HG02981 (cell line): ENCODE results near the gene NOX5.
"Not testable (repeated sequence)": the region's sequence is repeated elsewhere in the genome, so short reads cannot be mapped to it uniquely, and the experiment has no call there.

Experiments used
- ATAC-seq: cut with Tn5 transposase; IDR thresholded peaks from one replicate; pipeline ENCODE4 v1.9.1; 2021; ENCODE audit warnings: mild to moderate bottlenecking, moderate library complexity; ENCODE audit not compliant: unreplicated experiment

NOX5 gene, protein sequence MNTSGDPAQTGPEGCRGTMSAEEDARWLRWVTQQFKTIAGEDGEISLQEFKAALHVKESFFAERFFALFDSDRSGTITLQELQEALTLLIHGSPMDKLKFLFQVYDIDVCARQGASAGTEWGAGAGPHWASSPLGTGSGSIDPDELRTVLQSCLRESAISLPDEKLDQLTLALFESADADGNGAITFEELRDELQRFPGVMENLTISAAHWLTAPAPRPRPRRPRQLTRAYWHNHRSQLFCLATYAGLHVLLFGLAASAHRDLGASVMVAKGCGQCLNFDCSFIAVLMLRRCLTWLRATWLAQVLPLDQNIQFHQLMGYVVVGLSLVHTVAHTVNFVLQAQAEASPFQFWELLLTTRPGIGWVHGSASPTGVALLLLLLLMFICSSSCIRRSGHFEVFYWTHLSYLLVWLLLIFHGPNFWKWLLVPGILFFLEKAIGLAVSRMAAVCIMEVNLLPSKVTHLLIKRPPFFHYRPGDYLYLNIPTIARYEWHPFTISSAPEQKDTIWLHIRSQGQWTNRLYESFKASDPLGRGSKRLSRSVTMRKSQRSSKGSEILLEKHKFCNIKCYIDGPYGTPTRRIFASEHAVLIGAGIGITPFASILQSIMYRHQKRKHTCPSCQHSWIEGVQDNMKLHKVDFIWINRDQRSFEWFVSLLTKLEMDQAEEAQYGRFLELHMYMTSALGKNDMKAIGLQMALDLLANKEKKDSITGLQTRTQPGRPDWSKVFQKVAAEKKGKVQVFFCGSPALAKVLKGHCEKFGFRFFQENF

DNA sequence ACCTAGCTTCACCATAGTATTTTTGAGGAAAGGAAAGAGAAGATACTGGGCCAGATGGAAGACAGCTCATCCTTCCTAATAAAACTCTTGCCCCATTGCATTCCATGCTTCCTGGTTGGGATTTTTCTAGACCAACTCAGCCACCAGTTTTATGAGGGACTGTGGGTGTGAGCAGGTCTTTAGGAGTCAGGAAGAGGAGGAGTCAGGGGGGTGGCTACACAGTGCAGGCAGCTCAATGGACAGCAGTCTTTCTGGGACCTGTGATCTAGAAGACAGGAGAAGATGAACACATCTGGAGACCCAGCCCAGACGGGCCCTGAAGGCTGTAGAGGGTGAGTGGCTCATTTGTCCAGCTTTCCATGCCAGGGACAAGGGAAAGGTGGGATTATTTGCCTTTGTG, at the start of gene NOX5:
Gene NOX5, plus strand, starts transcription at position 242 of the 400 bp plus-strand sequence. Its CDS starts 41 bp downstream, at position 283.
- no peak for ATAC-seq

DNA sequence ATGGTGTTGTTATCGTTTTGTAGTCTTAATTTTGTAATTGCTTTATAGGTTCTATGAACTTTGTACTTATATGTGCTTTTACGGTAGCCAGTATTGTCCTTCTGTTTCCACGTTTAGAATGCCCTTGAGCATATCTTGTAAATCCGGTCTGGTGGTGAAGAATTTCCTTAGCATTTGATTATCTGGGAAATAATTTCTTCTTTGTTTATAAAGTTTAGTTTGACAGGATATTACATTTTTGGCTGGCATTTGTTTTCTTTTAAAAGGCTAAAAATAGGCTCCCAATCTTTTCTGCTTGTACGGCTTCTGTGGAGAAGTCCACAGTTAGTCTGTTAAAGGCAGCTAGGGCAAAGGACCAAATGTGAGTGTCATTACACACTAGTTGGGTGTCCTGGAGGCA, 47.5 kb upstream of the NOX5 start:
- no peak for ATAC-seq

DNA sequence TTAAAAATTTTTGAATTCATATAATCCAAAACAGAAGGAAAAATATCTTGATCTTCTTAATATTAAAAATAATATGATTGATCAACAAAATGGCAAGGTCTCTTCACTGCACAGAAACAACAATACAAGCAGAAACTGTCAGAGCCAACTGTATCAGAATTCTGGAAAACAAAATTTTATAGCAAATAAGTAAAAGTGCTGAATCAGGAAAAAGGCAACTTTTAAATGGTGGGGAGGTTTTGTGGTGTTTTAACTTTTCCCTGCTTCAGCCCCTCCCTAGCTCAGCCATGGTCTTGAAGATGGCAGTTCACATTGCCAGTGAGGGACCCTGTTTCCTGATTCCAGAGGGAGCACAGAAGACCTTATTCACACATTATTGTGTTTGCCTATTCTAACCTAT, 46.5 kb upstream of the NOX5 start:
- no peak for ATAC-seq

DNA sequence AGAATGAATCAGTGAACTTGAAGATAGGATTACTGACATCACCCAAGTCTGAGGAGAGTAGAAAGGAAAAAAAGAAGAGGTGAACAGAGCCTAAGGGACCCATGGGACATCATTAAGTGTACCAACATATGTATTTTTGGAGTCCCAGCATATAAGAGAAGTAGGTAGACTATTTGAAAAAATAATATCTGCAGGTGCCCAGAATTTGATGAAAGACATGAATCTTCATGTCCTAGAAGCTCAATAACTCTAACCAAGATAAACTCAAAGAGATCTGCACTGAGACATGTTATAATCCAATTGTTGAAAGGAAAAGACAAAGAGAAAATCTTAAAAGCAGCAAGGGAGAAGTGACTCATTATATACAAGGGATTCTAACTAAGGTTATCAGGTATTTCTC, 45.2 kb upstream of the NOX5 start:
- ATAC-seq = no peak

DNA sequence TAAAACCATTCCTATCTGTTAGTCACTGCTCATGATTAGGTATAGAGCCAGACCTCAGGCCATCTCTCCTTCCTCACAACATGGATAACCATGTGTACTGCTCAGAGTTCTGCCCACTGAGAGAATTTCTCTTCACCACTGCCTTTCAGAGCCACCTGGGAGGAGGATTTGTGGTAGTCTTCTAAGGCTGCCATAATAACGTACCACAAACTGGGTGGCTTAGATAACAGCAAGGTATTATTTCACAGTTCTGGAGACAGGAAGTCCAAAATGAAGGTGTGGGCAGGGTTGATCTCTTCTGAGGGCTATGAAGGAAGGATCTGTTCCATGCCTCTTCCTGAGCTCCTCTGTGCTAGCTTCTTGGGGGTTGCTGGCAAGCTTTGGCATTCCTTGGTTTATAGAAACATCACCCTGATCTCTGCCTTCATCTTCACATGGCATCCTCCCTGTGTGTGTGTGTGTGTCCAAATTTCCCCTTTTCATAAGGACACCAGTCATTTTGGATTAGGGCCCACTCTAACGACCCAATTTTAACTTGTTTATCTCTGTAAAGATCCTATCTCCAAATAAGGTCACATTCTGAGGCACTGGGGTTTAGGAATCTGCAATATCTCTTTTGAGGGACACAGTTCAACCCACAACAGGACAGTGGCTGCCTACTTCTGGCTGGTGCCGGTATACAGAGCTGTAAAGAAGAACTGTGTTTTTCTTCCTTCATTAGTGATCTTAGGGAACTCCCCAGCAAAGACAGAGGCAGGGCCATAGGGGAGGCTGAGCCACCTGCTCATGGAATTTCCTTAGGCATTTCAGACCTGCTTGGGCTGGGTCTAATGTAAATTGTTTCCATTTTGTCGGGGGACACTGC, 42.1 kb upstream of the NOX5 start:
- no peak for ATAC-seq

DNA sequence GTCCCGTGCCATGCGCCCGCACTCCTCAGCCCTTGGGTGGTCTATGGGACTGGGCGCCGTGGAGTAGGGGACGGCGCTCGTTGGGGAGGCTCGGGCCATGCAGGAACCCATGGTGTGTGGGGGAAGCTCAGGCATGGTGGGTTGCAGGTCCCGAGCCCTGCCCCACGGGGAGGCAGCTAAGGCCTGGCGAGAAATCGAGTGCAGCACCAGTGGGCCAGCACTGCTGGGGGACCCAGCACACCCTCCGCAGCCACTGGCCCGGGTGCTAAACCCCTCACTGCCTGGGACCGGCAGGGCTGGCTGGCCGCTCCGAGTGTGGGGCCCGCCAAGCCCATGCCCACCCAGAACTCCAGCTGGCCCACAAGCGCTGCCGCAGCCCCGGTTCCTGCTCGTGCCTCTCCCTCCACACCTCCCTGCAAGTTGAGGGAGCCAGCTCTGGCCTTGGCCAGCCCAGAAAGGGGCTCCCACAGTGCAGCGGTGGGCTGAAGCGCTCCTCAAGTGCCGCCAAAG, 38.8 kb upstream of the NOX5 start:
- ATAC-seq = not testable (repeated sequence)

DNA sequence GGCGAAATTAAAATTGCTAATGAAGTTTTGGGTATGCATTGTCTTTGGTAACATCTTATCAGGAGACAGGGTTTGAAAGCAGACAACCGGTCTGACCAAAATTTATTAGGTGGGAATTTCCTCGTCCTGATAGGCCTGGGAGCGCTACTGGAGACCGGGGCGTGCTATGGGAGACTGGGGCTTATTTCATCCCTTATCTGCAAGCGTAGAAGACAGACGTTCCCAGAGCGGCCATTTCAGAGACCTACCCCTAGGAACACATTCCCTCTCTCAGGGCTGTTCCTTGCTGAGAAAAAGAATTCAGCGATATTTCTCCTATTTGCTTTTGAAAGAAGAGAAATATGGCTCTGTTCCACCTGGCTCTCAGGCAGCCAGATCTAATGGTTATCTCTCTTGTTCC, 37.1 kb upstream of the NOX5 start:
- ATAC-seq = not testable (repeated sequence)

DNA sequence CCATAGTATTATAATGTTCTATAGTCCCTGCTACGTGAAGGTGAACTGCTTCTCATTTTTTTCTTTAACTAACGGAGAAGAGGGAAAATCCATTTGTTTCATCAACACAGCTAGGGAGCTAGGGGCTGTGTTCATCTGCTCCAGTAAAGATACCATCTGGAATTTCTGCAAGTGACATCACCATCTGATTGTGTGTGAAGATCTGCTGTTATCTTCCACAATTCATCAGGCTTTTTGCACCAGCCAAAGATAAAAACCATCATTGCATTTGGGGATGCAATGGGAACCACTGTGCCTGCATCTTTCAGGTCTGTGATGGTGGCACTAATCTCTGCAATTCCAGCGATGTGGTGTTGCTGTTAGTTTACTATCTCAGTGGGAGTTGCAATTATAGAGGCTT, 35.5 kb upstream of the NOX5 start:
- ATAC-seq = no peak

DNA sequence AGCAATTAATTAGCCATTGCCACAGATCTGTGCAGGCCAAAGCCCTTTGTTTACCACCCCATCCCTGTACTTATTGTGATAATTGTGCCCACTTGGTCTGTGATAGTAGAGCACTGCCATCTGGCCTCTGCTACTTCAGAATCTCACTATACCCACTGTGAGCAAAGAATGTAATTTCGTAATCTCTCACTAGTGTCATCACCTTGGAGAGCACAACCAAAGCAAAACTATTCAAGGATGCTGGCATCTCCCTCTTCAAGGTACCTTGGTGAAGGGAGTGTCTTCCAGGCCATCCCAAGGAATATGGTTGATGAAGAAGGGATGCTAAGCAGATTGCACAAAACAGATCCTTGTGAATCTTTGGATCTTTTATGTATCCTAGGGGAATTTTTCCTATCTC, 34.7 kb upstream of the NOX5 start:
- ATAC-seq = no peak

DNA sequence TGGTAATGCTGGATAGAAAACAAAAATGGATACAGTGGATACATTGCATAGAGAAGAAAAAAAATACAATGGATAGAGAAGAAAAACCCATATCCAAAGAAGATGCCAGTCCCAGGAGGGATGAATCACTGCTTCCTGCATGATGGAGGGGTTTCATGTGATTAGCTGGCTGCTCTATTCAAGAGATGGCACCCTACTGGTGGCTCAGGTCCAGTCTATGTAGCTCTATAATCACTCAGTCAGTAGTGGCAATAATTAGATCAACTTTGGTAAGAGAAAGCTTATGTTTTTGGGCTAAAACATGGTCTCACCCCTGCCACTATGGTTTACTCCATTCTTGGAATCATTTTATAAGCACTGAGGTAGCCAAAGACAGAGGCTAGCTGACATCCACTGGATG, 33.7 kb upstream of the NOX5 start:
- no peak for ATAC-seq

DNA sequence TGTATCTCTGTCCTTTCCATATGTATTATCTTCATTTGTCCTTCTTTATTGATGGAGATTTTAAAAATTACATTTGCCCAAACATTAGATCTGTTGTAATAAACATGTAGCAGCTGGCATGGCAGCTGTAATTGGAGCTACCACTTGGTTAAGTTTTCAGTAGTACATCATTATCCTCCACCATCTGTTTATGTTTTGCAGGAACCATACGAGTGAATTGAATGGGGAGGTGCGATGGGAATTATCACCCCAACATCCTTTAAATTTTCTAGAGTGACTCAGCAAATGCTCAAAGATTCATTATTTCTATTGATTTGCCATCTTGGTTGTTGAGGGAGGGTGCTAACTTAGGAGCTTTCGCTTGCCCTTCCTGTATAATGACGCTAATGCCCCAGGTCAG, 32.6 kb upstream of the NOX5 start:
- no peak for ATAC-seq

DNA sequence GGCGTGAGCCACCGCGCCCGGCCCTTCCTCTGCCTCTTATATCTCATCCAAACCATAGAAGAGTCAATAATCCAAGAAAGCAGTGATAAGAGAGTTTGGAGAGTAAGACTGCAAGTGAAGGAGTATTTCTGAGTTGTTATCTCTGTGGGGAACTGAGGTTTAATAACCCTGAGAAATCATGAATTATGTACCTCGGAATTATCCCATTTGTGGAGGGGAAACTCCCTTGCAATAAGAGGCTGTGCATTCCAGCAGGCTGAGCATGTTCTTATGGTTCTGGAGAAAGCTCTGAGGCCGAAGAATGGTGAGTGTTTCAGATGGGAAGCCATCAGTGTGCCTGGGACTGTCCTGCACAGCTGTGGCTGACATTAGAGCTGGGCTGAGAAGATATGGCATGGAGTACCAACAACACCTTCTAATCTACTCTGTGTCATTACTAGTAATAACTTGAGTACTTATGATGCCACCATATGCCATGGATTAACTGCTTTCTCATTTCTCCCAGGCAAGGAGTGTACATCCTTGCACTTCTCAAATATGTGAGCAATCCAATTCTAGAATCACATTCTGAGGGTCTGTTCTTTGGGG, 31.4 kb upstream of the NOX5 start:
- ATAC-seq = no peak

DNA sequence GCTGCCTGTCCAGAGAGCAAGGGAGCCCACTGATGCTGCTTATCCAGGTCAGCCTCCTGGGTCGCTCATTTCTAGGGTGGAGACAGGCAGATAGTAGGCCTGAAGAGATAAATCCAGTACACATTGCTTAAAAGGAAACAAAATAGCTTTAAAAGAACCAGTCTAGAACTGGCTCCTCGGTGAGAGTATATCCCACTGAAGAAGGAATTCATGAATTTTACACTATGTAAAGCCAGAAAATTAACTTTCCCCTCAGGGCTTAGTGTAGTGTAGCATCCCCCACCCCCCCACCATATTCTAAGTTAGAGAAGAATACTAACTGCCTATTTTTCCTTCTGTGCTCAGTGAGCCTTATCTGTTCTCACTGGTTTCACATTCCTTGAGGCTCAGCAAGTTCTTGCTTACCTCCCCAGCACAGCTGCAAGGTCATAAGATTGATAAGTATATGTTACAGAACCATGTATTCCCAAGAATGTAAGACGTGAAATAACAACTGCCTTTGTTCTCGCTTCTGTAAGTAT, 30.5 kb upstream of the NOX5 start:
- ATAC-seq = no peak

DNA sequence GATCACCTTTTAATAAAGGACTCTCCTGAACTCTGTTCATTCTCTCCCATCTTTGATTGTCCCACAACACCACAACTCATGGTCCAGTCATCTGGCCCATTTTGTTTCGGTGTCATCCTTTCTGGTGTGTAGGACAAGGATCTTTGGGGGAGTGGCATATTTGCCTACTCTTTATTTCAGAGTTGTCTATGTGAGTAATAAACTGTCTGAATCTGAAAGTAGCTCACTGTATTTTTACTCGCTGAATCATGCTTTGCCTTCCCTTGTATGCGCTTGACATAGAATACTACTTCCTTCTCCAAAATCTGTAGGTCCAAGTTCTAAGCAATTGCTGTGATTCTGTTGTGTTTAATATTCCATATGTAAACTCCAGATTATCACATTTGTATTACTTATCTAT, 29.9 kb upstream of the NOX5 start:
- no peak for ATAC-seq

DNA sequence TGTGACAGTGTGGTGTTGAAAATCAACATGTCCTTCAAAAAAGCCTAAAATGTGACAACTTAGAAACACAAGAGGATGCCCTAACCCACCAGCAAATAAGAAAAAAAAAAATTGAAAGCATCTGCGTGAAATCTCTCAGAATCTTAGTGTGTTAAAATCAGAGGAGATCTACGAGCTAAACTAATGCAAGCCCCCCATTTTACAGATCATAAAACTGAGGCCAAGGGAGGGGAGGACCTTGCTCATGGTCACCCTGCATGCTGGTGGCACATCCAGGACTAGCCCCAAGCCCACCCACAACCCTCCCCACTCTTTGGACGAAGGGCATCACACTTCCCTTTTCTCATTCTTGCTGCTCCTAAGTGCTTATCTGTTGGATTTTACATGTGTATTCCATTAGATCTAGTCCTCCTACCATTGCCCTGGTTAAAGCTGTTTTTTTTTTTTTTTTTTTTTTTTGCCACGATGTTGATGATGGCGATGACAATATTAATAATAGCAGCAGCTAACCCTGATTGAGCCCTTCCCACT, 29.1 kb upstream of the NOX5 start:
- ATAC-seq = no peak

DNA sequence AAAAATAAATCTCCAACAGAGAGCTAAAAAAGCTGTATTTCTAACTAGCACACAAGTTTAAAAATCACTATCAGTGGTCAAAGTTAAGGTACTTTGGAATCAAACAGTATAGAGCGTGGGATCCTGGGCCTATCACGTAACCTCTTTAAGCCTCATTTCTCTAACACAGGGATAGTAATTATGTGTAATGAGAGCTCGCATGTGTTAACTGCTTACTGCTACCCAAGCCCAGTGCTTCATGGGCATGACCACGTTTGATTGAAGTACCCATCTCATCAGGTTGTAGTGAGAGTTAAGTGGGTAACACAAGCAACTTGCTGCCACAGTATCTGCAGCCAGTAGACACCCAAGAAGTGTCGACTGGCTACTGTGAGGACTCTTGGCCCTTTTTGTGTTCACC, 28.2 kb upstream of the NOX5 start:
- ATAC-seq = no peak

DNA sequence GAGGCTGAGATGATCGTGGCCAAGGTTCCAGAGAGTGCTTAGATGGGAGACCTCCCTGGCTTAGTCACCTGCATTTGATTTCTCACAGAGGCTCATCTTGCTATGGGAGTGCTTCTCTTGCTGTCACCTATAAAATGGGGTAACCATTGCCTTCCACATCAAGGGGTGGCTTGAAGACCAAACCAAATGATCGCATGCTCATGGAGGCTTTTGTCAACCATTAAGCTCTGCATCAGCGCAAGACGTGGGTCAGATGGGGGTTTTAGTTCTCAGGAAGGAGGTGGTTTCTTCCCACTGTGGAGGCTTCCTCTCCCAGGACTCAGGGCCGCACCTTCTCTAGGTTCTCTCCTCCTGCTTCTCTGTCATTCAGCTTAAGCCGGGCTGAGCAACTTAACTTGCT, 27.4 kb upstream of the NOX5 start:
- ATAC-seq = no peak

DNA sequence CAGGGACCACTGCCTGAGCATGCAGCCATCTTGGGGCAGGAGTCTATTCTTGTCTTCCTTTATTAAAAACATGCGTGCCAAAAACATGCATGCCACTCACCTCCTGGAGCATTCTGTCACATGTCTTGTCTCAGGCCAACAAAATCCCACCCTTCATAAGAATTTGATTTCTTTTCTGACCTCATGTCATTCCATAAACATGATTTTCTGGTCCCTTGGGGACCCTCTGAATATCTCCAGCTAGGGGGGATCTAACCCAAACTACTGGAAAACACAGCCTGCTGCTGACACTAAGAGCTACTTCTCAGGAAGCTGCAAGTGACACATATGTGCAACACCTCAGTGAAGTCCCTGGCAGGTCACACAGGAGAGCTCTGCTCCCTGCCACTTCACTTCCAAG, 26.8 kb upstream of the NOX5 start:
- ATAC-seq = no peak

DNA sequence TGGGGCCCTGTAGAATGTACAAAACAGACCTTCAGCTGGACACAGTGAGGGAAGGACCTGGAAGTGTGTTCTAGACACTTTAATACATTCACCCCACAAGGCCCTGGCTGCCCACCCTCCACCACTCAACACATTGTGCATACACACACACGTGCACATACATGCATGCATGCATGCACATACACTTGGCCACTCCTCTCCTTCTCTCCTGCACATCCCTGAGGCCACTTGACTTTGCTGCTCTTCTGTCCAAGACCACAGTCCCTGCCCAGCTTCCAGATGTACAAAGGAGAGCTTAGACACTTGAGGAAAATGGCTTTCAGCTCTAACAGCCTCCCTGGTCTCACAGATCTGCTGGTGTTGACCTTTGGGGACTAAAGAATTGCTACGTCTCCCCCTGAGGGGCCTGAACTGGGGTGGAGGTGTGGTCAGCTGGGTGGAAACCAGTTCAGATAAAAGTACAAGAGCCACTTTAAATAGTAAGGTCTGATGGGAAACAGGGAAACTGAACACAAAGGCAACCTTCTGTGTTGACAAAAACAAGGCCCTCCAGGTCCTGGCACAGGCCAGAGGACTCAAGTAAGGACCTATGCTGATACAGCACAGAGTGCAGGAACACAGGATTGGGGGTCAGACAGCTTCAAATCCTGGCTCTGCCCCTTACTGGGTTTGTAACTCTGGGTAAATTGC, 24.8 kb upstream of the NOX5 start:
- ATAC-seq = no peak
